Right lobe of liver (tissue), 6 donors: ENCODE measurements around the gene CRYL1. TPM values are rescaled to one million over a fixed set of nuclear protein-coding genes. Genes with fewer than 3 reads are reported as not detected.
A peak's percentile ranks its signal among the peaks of the same experiment; 100 is the strongest.

Source experiments
- ATAC-seq, 4 donors: fragments of 200-7000 bp; cut with Tn5 transposase; one replicate each; pipeline ENCODE4 v1.9.1; 2020; ENCODE audit warnings: mild to moderate bottlenecking in 4 of 4, moderate library complexity in 4 of 4
- DNase-seq, 3 donors: peaks; one replicate each; pipeline ENCODE4 v3.0.0-alpha.2; 2020
- H3K27ac ChIP-seq, 3 donors: fragments of 200-600 bp; one replicate each; pipeline ENCODE4 v1.8.0; 2022
- H3K27me3 ChIP-seq, 2 donors: fragments of 200-600 bp; one replicate each; pipeline ENCODE4 v1.8.0; 2022
- H3K36me3 ChIP-seq, 4 donors: fragments of 200-600 bp; sonication (generic) in 1 of 4; one replicate each; pipeline versions ENCODE4 v1.5.1 to v1.8.0; 2017 to 2022; ENCODE audit warnings: control low read depth in 1 of 4
- H3K4me1 ChIP-seq, 4 donors: fragments of 200-600 bp; sonication (generic) in 1 of 4; one replicate each; pipeline versions ENCODE4 v1.5.1 to v1.8.0; 2017 to 2022; ENCODE audit warnings: control low read depth in 1 of 4
- H3K4me3 ChIP-seq, 3 donors: fragments of 200-600 bp; one replicate each; pipeline ENCODE4 v1.8.0; 2022
- H3K9me3 ChIP-seq, 4 donors: fragments of 200-600 bp; sonication (generic) in 1 of 4; one replicate each; pipeline versions ENCODE4 v1.5.1 to v1.8.0; 2017 to 2022; ENCODE audit warnings: control low read depth in 1 of 4
- CTCF ChIP-seq, 4 donors: fragments of 200-600 bp in 3 of 4; fragments of 450-650 bp in 1 of 4; IDR thresholded peaks; one replicate each; pipeline versions ENCODE4 v1.5.1 to v1.8.0; 2016 to 2022; ENCODE audit warnings: antibody characterized with exemption in 4 of 4, mild to moderate bottlenecking in 2 of 4
- POLR2A ChIP-seq: fragments of 450-650 bp; IDR thresholded peaks from one replicate; pipeline ENCODE4 v1.6.1; 2017; ENCODE audit warnings: antibody characterized with exemption, mild to moderate bottlenecking
- WGBS: methylation state at CpG from one replicate; pipeline ENCODE4 v1.1.6; 2018; ENCODE audit warnings: low coverage, low lambda C conversion rate; ENCODE audit not compliant: insufficient coverage; ENCODE audit errors: missing lambda C conversion rate; 5-methylcytosine and 5-hydroxymethylcytosine counted together
- intact Hi-C, 2 donors: fragments of 100-400 bp; cut with DNase I; formaldehyde crosslinking; loops; one replicate each; pipeline versions ENCODE4 v1.11.2 to v1.14.1; 2022
- total RNA-seq, 6 experiments: library from RNA; depleted of rRNA in 2 of 6; stranded (reverse); fragments of >200 nt in 2 of 6; fragmentation: NEBNext Ultra II Directional in 3 of 6; extraction: Animal tissue kit (Norgen Biotek cat#: 25700) in 3 of 6; gene quantifications; one replicate each; pipeline versions ENCODE4 v1.1.0 to v1.2.4, GENCODE V29; 2016 to 2023
- donor health status: DM: no; HTN: yes; CAD: no.
- donor health status: DM: no; HTN: no; CAD: no.
- donor health status: DM: no; HTN: no; CAD: no.
- donor health status: DM: no; HTN: yes; CAD: no.
- donor health status: DM: no; HTN: yes; CAD: no.

The CRYL1 gene
- total RNA-seq, 6 experiments from 2014 or later, result 111 to 185 (median 151) TPM

GRCh38 chr13:20418953-20419352 is 106.7 kb downstream of the CRYL1 start:
- DNase-seq, result no peak
- Histone ChIP-seq H3K27ac (no peak overlapping the region), H3K4me3 (no peak overlapping the region), H3K9me3 (no peaks in the 10 kb centered on the region), H3K36me3 (peaks cover 0 to 24% (median 0%) of the 10 kb centered on the region in 4 donors), H3K27me3 (no peaks in the 10 kb centered on the region), H3K4me1 (no peaks in the 10 kb centered on the region)
- 92% methylated on average over 7 of the region's 7 CpGs for WGBS
- TF ChIP-seq POLR2A (no peak), CTCF (IDR thresholded peaks at IDR 0.05) (no peak)
- intact Hi-C loops, result no loop called here
- no peak for ATAC-seq

- no peak overlapping the region for H3K27ac ChIP-seq
- ATAC-seq (peak in 2 of 4 donors; percentile 6 to 11), DNase-seq (no peak)
- no peak for TF ChIP-seq CTCF (IDR thresholded peaks at IDR 0.05)
- TF ChIP-seq POLR2A, result no peak
- H3K27me3 ChIP-seq, result no peaks in the 10 kb centered on the region
- peaks cover 0 to 22% (median 2%) of the 10 kb centered on the region in 4 donors for H3K36me3 ChIP-seq
- H3K9me3 ChIP-seq, result no peaks in the 10 kb centered on the region
- H3K4me1 ChIP-seq, result no peaks in the 10 kb centered on the region
- H3K4me3 ChIP-seq, result no peak overlapping the region
- intact Hi-C loops, result no loop called here
- WGBS, result 99% methylated on average over 6 of the region's 14 CpGs
Measured at GRCh38 chr13:20416223-20416745, 109.4 kb downstream of the CRYL1 start.

- Histone ChIP-seq H3K4me1 (no peaks in the 10 kb centered on the region), H3K27ac (no peak overlapping the region), H3K27me3 (no peaks in the 10 kb centered on the region), H3K9me3 (no peaks in the 10 kb centered on the region), H3K36me3 (peaks cover 0 to 22% (median 2%) of the 10 kb centered on the region in 4 donors), H3K4me3 (no peak overlapping the region)
- peak in 1 of 4 donors; percentile 9 for ATAC-seq
- TF ChIP-seq CTCF (IDR thresholded peaks at IDR 0.05) (no peak), POLR2A (no peak)
- DNase-seq, result no peak
- intact Hi-C loops, result no loop called here
- 97% methylated on average over 16 of the region's 27 CpGs for WGBS
Measured at GRCh38 chr13:20415694-20416107, 110.0 kb downstream of the CRYL1 start.

- TF ChIP-seq CTCF (IDR thresholded peaks at IDR 0.05), result no peak
- TF ChIP-seq POLR2A, result no peak
- Histone ChIP-seq H3K4me1 (no peaks in the 10 kb centered on the region), H3K9me3 (no peaks in the 10 kb centered on the region), H3K27me3 (no peaks in the 10 kb centered on the region), H3K36me3 (peaks cover 0 to 22% (median 2%) of the 10 kb centered on the region in 4 donors), H3K27ac (no peak overlapping the region), H3K4me3 (no peak overlapping the region)
- intact Hi-C loops, result no loop called here
- DNase-seq (no peak), ATAC-seq (no peak)
- WGBS, result 80% methylated on average over 1 of the region's 31 CpGs
Measured at GRCh38 chr13:20415306-20415679, 110.4 kb downstream of the CRYL1 start.
